GM12891 (cell line): Measurements from ENCODE around the gene GOLPH3.

ENCODE experiments used
- POLR2A ChIP-seq: IDR thresholded peaks from 2 replicates; pipeline ENCODE4 v1.6.1; 2011; ENCODE audit warnings: low read depth, low read length, control low read depth
- SPI1 ChIP-seq: IDR thresholded peaks from 2 replicates; pipeline ENCODE4 v1.6.1; 2011; ENCODE audit warnings: low read depth, low read length, control low read depth
- TAF1 ChIP-seq: IDR thresholded peaks from 2 replicates; pipeline ENCODE4 v1.6.1; 2011; ENCODE audit warnings: low read depth, low read length, control low read depth

- TF ChIP-seq POLR2A (no peak), TAF1 (no peak), SPI1 (no peak)
These were observed 8.5 kb downstream of the GOLPH3 start for GRCh38 chr5:32165597-32165996.
